GM19035 (cell line): Measurements from ENCODE around the gene YY1.

ENCODE experiments used
- ATAC-seq: cut with Tn5 transposase; IDR thresholded peaks from one replicate; pipeline ENCODE4 v1.9.1; 2021; ENCODE audit not compliant: unreplicated experiment

The YY1 gene

GRCh38 chr14:100330388-100330931 is 91.5 kb downstream of the YY1 start:
- ATAC-seq = no peak

DNA sequence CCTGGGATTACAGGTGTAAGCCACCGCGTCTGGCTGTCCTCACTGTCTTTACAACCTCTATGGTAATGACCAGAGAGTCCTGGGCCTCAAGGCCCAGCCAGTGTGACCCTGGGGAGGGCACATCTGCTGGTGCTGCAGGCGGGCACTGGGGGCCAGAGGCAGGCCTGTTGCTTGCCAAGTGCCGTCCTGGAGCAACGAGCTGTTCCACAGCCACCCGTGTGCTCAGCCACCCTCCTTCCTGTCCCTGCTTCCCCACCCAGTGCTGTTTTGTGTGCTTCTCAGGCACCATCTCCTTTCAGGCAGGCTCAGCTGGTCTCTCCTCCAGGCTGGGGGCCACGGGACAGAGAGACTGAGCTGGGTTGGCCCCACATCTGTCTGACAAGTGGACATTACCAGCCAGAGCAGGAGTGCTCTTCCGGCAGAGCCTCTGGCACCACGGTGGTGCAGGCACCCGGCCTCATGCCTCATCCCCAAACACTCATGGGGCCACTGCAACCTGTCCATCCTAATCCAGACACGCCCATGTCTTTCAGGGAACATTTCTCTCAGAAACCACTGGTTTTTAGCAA is 93.2 kb downstream of the YY1 start:
- no peak for ATAC-seq
